H1 (cell line): Measurements from ENCODE around the gene H2BK1. TPM values are rescaled to one million over a fixed set of nuclear protein-coding genes. Genes with fewer than 3 reads are reported as not detected.

Experiments
- CTCF ChIA-PET: fragments of 300-600 bp; sonication (Branson Sonifier 250); formaldehyde crosslinking; loops from one replicate; lab custom pipeline; 2021; ENCODE audit not compliant: partially characterized antibody; lab: Charles Lee
- POLR2A ChIA-PET: fragments of 300-600 bp; sonication (Branson Sonifier 250); formaldehyde crosslinking; loops from one replicate; lab custom pipeline; 2021; ENCODE audit warnings: inconsistent platforms; ENCODE audit not compliant: partially characterized antibody; lab: Charles Lee
- DNase-seq, 2 experiments: peaks; one replicate each; pipeline versions ENCODE4 v3.0.0 to v3.0.0-alpha.2; 2010 to 2022; ENCODE audit warnings: low spot score in 2 of 2, low read depth in 1 of 2, mixed read lengths in 1 of 2
- FAIRE-seq: peaks from 2 replicates; lab custom pipeline; 2011; peaks lifted over from hg19 to GRCh38; lab: Jason Lieb, UNC
- H2AFZ ChIP-seq: 2 replicates; pipeline ENCODE4 v1.8.1; 2012; ENCODE audit warnings: low read length, inconsistent platforms
- H2AK5ac ChIP-seq: 2 replicates; pipeline ENCODE4 v1.6.1; 2013; ENCODE audit warnings: low read depth, low read length
- H2BK120ac ChIP-seq: replicated peaks from 2 replicates; pipeline ENCODE3; 2013; ENCODE audit warnings: low read depth, low read length, inconsistent platforms
- H2BK12ac ChIP-seq: 2 replicates; pipeline ENCODE4 v1.6.1; 2013; ENCODE audit warnings: low read depth, low read length
- H2BK15ac ChIP-seq: 2 replicates; pipeline ENCODE4 v1.6.1; 2013; ENCODE audit warnings: low read length
- H2BK20ac ChIP-seq: 2 replicates; pipeline ENCODE4 v1.6.1; 2013; ENCODE audit warnings: low read length
- H2BK5ac ChIP-seq: 2 replicates; pipeline ENCODE4 v1.6.1; 2013; ENCODE audit warnings: low read depth, low read length
- H3K14ac ChIP-seq: 2 replicates; pipeline ENCODE4 v1.6.1; 2013; ENCODE audit warnings: inconsistent platforms; ENCODE audit not compliant: insufficient read length
- H3K18ac ChIP-seq: 2 replicates; pipeline ENCODE4 v1.6.1; 2013; ENCODE audit warnings: low read length; ENCODE audit errors: extremely low read depth
- H3K23ac ChIP-seq: 2 replicates; pipeline ENCODE4 v1.6.1; 2013; ENCODE audit warnings: inconsistent platforms; ENCODE audit not compliant: insufficient read length
- H3K23me2 ChIP-seq: 2 replicates; pipeline ENCODE4 v1.6.1; 2013; ENCODE audit warnings: low read depth, low read length
- H3K27ac ChIP-seq: 2 replicates; pipeline ENCODE4 v1.6.1; 2011; ENCODE audit warnings: low read depth, low read length, inconsistent platforms
- H3K27me3 ChIP-seq, 4 experiments: replicated peaks in 1 of 4; 1 replicate in 1 of 4; 2 replicates in 3 of 4; pipeline versions ENCODE4 v1.6.1 to v1.8.1; 2011 to 2013; ENCODE audit warnings: low read length in 3 of 4, mild to moderate bottlenecking in 3 of 4, inconsistent platforms in 2 of 4, mixed read lengths in 2 of 4, moderate library complexity in 1 of 4; ENCODE audit not compliant: control insufficient read depth in 3 of 4, insufficient read depth in 3 of 4; ENCODE audit errors: extremely low read depth in 1 of 4
- H3K36me3 ChIP-seq, 4 experiments: 2 replicates each; pipeline versions ENCODE4 v1.6.1 to v1.8.1; 2011 to 2013; ENCODE audit warnings: mild to moderate bottlenecking in 4 of 4, low read length in 3 of 4, moderate library complexity in 2 of 4, control low read depth in 1 of 4, inconsistent platforms in 1 of 4; ENCODE audit not compliant: insufficient read depth in 4 of 4, control insufficient read depth in 2 of 4
- H3K4ac ChIP-seq: replicated peaks from 2 replicates; pipeline ENCODE3; 2013; ENCODE audit warnings: low read length, low read depth, mixed read lengths, inconsistent platforms; ENCODE audit not compliant: insufficient read length
- H3K4me1 ChIP-seq, 4 experiments: replicated peaks in 1 of 4; 1 replicate in 1 of 4; 2 replicates in 3 of 4; pipeline versions ENCODE4 v1.6.1 to v1.8.1; 2011 to 2013; ENCODE audit warnings: low read length in 3 of 4, inconsistent platforms in 2 of 4, mixed read lengths in 1 of 4; ENCODE audit not compliant: insufficient read depth in 4 of 4, control insufficient read depth in 3 of 4
- H3K4me2 ChIP-seq, 2 experiments: 2 replicates each; pipeline versions ENCODE4 v1.6.1 to v1.8.1; 2011 to 2013; ENCODE audit warnings: low read depth in 2 of 2, low read length in 2 of 2, control low read depth in 1 of 2, inconsistent platforms in 1 of 2, mild to moderate bottlenecking in 1 of 2; ENCODE audit not compliant: insufficient read depth in 1 of 2
- H3K4me3 ChIP-seq, 4 experiments: fragments of 200-600, 300-600 bp in 1 of 4; sonication (generic), shearing (Covaris generic), sonication (Bioruptor Twin) in 1 of 4; 2 replicates each; pipeline versions ENCODE4 v1.5.1 to v1.8.1; 2011 to 2016; ENCODE audit warnings: low read length in 4 of 4, low read depth in 3 of 4, control low read depth in 2 of 4, inconsistent platforms in 2 of 4, mild to moderate bottlenecking in 2 of 4, mixed read lengths in 1 of 4, moderate library complexity in 1 of 4; ENCODE audit not compliant: insufficient read depth in 2 of 4; ENCODE audit errors: extremely low read depth in 1 of 4
- H3K56ac ChIP-seq: replicated peaks from 2 replicates; pipeline ENCODE3; 2013; ENCODE audit warnings: low read depth, mild to moderate bottlenecking, mixed read lengths, low read length, inconsistent platforms; ENCODE audit not compliant: insufficient read length
- H3K79me1 ChIP-seq: 2 replicates; pipeline ENCODE4 v1.6.1; 2013; ENCODE audit warnings: low read depth, low read length, control low read depth
- H3K79me2 ChIP-seq, 2 experiments: 2 replicates each; pipeline versions ENCODE4 v1.6.1 to v1.8.1; 2012 to 2013; ENCODE audit warnings: low read length in 2 of 2, mild to moderate bottlenecking in 2 of 2, inconsistent platforms in 1 of 2; ENCODE audit not compliant: insufficient read depth in 2 of 2, control insufficient read depth in 1 of 2
- H3K9ac ChIP-seq, 4 experiments: replicated peaks in 1 of 4; 1 replicate in 1 of 4; 2 replicates in 3 of 4; pipeline versions ENCODE4 v1.6.1 to v1.8.1; 2011 to 2013; ENCODE audit warnings: low read depth in 3 of 4, low read length in 3 of 4, control low read depth in 2 of 4, mild to moderate bottlenecking in 2 of 4, moderate library complexity in 2 of 4, inconsistent platforms in 1 of 4; ENCODE audit errors: extremely low read depth in 1 of 4
- H3K9me3 ChIP-seq, 2 experiments: 2 replicates each; pipeline versions ENCODE4 v1.6.1 to v1.8.1; 2012 to 2013; ENCODE audit warnings: mild to moderate bottlenecking in 2 of 2, moderate library complexity in 2 of 2, control low read depth in 1 of 2, inconsistent platforms in 1 of 2, low read depth in 1 of 2, low read length in 1 of 2, mixed read lengths in 1 of 2; ENCODE audit not compliant: insufficient read depth in 2 of 2
- H4K20me1 ChIP-seq, 2 experiments: replicated peaks in 1 of 2; 2 replicates each; pipeline versions ENCODE3 to v1.8.1; 2011 to 2013; ENCODE audit warnings: inconsistent platforms in 2 of 2, low read length in 2 of 2, mild to moderate bottlenecking in 1 of 2; ENCODE audit not compliant: insufficient read depth in 2 of 2, control insufficient read depth in 1 of 2
- H4K5ac ChIP-seq: 2 replicates; pipeline ENCODE4 v1.6.1; 2013; ENCODE audit warnings: low read length, low read depth, mixed read lengths, inconsistent platforms; ENCODE audit not compliant: insufficient read length
- H4K8ac ChIP-seq: 2 replicates; pipeline ENCODE4 v1.8.0; 2013; ENCODE audit warnings: mild to moderate bottlenecking, moderate library complexity, low read length, inconsistent platforms; ENCODE audit not compliant: insufficient read depth; ENCODE audit errors: extremely low read depth
- H4K91ac ChIP-seq: replicated peaks from 2 replicates; pipeline ENCODE3; 2013; ENCODE audit warnings: low read length, mixed read lengths, inconsistent platforms; ENCODE audit not compliant: insufficient read length
- BCL11A ChIP-seq, 2 experiments: IDR thresholded peaks; one replicate each; pipeline ENCODE4 v1.6.1; 2011; ENCODE audit warnings: low read depth in 2 of 2, low read length in 2 of 2, mild to moderate bottlenecking in 2 of 2
- SIX5 ChIP-seq: IDR thresholded peaks from 2 replicates; pipeline ENCODE4 v1.6.1; 2011; ENCODE audit warnings: mild to moderate bottlenecking, low read depth, low read length
- SP2 ChIP-seq: IDR thresholded peaks from 2 replicates; pipeline ENCODE4 v1.6.1; 2012; ENCODE audit warnings: mild to moderate bottlenecking, low read length, inconsistent platforms
- TCF12 ChIP-seq: IDR thresholded peaks from 2 replicates; pipeline ENCODE4 v1.6.1; 2011; ENCODE audit warnings: low read depth, mild to moderate bottlenecking, low read length
- WGBS, 2 experiments: shearing (Covaris generic) in 1 of 2; methylation state at CpG; one replicate each; pipeline versions ENCODE4 v1.1.6 to v1.1.7; 2013 to 2015; ENCODE audit warnings: low lambda C conversion rate in 2 of 2, mixed read lengths in 2 of 2, inconsistent platforms in 1 of 2, low coverage in 1 of 2, missing lambda C conversion rate in 1 of 2; ENCODE audit not compliant: insufficient replicate concordance in 2 of 2, insufficient coverage in 1 of 2, insufficient read length in 1 of 2; ENCODE audit errors: extremely low coverage in 1 of 2, missing lambda C conversion rate in 1 of 2; 5-methylcytosine and 5-hydroxymethylcytosine counted together
- polyA plus RNA-seq, 7 experiments: library from polyadenylated mRNA; depleted of rRNA in 3 of 7; stranded (reverse) in 5 of 7; unstranded in 2 of 7; fragments of >200 nt in 5 of 7; fragments of 200-250 nt in 2 of 7; gene quantifications; 1 replicate in 5 of 7; 2 replicates in 1 of 7; 4 replicates in 1 of 7; pipeline versions ENCODE4 v1.2.1 to v1.2.3, GENCODE V29; 2011 to 2013; ENCODE audit warnings: missing spikeins in 2 of 7, mixed read lengths in 2 of 7
- total RNA-seq: library from RNA; stranded (reverse); fragmentation: NEBNext Ultra II Directional; extraction: Animal tissue kit (Norgen Biotek cat#: 25700); gene quantifications from 2 replicates; pipeline ENCODE4 v1.2.1, GENCODE V29; 2021

Gene H2BK1
- total and polyA plus RNA-seq, 2 of the 8 experiments (the other 6 are each of a cell fraction or from before 2014, with no cell fraction given), result not detected

DNA sequence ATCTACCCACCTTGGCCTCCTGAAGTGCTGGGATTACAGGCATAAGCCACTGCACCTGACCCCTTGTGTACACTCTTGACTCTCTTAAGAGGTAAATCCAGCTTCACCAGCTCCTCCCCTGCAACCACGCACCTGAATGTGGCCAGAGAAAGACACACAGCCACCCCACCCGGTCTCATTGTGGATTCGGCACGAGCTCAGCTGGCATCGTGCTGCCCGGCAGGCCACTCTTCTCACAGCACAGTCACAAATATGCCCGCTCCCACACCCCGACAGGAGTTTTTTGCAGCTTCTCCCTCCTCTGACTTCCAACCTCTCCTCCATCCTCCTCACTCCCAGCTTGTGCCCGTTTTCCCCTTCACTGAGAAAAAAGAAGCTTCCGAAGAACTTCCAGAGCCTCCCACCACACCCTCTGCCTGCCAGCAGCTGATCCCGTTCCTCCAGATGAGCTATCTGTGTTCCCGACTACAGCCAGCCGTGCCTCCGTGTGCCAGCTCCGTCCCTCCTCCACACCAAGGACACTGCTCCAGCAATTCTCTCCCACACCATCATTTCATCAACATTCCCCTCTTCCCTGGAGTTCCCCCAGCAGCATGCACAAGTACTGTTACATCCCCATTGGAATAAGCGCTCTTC lies 46.2 kb upstream of the H2BK1 start:
- Histone ChIP-seq H3K9ac (no peak overlapping the region), H2BK15ac (no peak overlapping the region), H3K9me3 (no peaks in the 10 kb centered on the region), H3K56ac (no peak overlapping the region), H4K8ac (no peak overlapping the region), H3K23ac (no peak overlapping the region), H3K27ac (no peak overlapping the region), H3K4ac (no peak overlapping the region), H4K20me1 (no peaks in the 10 kb centered on the region), H2BK20ac (no peak overlapping the region), H3K18ac (no peak overlapping the region), H3K4me1 (peaks cover 0 to 15% (median 10%) of the 10 kb centered on the region in 4 experiments; a peak in 6 of 7 replicates), H2BK12ac (no peak overlapping the region), H3K14ac (no peak overlapping the region), H4K91ac (no peak overlapping the region), H3K79me1 (no peaks in the 10 kb centered on the region), H3K4me2 (no peak overlapping the region), H3K4me3 (no peak overlapping the region), H3K23me2 (peaks cover 13% of the 10 kb centered on the region; the same call in 1 of the 2 replicates), H2BK5ac (no peak overlapping the region), H2AK5ac (no peak overlapping the region), H2AFZ (no peak overlapping the region), H3K27me3 (peaks cover 0 to 14% (median 8%) of the 10 kb centered on the region in 4 experiments; a peak in 4 of 7 replicates), H3K79me2 (no peaks in the 10 kb centered on the region), H4K5ac (no peak overlapping the region), H2BK120ac (no peak overlapping the region), H3K36me3 (no peaks in the 10 kb centered on the region)
- CTCF ChIA-PET, result interaction anchor here (0.8 to 3.3 kb wide), 10 partner anchors 11 to 47 kb away, joined by 3 to 21 read pairs (median 3); no protein-coding TSS in a partner anchor
- POLR2A ChIA-PET, result interaction anchor here (0.9 to 1.7 kb wide), 4 partner anchors 9 to 46 kb away, joined by 3 to 5 read pairs (median 4); partner anchors contain the start of gene H2BK1
- DNase-seq, result no peak
- no peak for FAIRE-seq
- WGBS, 2 experiments, result 77% methylated on average over 16 of the region's 16 CpGs; no CpG with 5 or more reads in 1 of the 2 experiments
- TF ChIP-seq TCF12 (no peak), SP2 (no peak), BCL11A (IDR thresholded peaks at IDR 0.05; ENCODE audit: low read depth in 2 of 2, low read length in 2 of 2) (no peak), SIX5 (no peak)
